IPS-18c (cell line): Measurements from ENCODE around the gene ZNF76.
"Not testable (repeated sequence)": the region's sequence is repeated elsewhere in the genome, so short reads cannot be mapped to it uniquely, and the experiment has no call there.

Experiments used
- H3K4me3 ChIP-seq: 2 replicates; pipeline ENCODE4 v1.7.0; 2013; ENCODE audit warnings: low read depth, mild to moderate bottlenecking, low read length, moderate library complexity; ENCODE audit not compliant: insufficient read depth
- H3K9me3 ChIP-seq: one replicate; pipeline ENCODE4 v1.6.1; 2013; ENCODE audit warnings: mild to moderate bottlenecking, low read length, moderate library complexity; ENCODE audit not compliant: control insufficient read depth, insufficient read depth

ZNF76 gene

GRCh38 chr6:35330541-35331119 is 71.1 kb downstream of the ZNF76 start:
- peaks cover 7% of the 10 kb centered on the region for H3K9me3 ChIP-seq
- no peak overlapping the region for H3K4me3 ChIP-seq

GRCh38 chr6:35332074-35332887 is 72.7 kb downstream of the ZNF76 start:
- H3K9me3 ChIP-seq, H3K4me3 ChIP-seq: not testable (repeated sequence)

DNA sequence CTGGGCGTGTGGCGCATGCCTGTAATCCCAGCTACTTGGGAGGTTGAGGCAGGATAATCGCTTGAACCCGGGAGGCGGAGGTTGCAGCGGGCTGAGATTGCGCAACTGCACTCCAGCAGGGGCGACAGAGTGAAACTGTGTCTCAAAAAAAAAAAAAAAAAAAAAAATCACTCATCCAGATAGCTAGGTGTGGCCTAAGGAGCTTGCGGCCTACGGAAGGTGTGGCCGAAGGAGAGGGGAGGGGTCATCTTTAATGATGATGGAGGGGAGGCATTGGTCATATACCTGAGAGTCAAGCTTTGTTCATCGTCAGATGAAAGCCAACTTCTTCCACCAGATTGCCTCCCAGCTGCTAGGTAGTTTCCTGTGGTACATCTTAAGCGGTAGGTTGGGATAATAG is 82.0 kb downstream of the ZNF76 start:
- Histone ChIP-seq H3K9me3 (no peaks in the 10 kb centered on the region), H3K4me3 (no peak overlapping the region)

DNA sequence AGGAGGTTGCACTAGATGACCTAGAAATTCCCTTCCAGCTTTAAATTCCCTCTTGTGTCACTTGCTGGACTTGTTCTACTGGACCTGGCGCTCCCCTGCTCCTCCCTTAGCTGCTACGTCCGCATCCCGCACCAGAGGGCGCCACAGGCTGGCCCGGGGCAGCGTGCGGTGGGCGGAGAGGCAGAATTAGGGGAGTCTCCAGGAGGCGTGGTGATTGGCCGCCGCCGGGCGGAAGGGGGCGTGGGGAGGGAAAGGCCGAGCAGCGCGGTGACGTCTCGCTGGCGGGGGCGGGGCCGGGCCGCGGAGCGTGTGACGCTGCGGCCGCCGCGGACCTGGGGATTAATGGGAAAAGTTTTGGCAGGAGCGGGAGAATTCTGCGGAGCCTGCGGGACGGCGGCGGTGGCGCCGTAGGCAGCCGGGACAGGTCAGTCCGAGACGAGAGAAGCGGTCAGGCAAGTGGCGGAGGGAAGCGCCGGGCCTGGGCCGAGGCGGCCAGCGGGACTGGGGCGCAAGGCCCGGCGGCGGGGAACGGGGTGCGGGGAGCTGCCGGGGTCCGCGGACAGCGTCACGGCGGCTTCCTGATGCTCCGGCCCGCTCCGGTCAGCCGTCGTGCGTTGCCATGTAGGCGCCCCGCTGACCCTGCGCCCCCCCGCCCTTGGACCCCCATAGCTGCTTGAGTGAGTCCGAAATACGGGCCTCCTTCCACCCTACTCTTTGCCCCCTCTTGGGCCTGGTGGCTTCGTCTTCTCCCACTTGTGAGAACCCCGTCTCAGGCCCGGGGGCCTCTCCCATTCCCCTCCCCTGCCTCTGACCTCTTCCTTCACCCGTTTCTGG is 82.9 kb downstream of the ZNF76 start, which contains the start of gene PPARD:
PPARD (plus strand) TSS at position 301 of the 834 bp plus-strand sequence. CDS start 68,530 bp downstream, outside the sequence.
- H3K4me3 ChIP-seq: peak within 1 kb of the TSS; percentile 70
- no peaks in the 10 kb centered on the region for H3K9me3 ChIP-seq

GRCh38 chr6:35343092-35343834 is 83.7 kb downstream of the ZNF76 start:
- H3K9me3 ChIP-seq: no peaks in the 10 kb centered on the region
- peak overlapping the region; percentile 70 for H3K4me3 ChIP-seq

- Histone ChIP-seq H3K4me3 (no peak overlapping the region; the same call in 1 of the 2 replicates), H3K9me3 (no peaks in the 10 kb centered on the region)
These were observed 84.5 kb downstream of the ZNF76 start for GRCh38 chr6:35343835-35344550.
